Heart left ventricle (tissue), 16 donors: Measurements from ENCODE around the gene GPR78. TPM values are rescaled to one million over a fixed set of nuclear protein-coding genes. Genes with fewer than 3 reads are reported as not detected.

Experiments
- ATAC-seq, 4 donors: fragments of 200-7000 bp; cut with Tn5 transposase; one replicate each; pipeline ENCODE4 v1.9.1; 2020 to 2022; ENCODE audit warnings: moderate library complexity in 4 of 4, mild to moderate bottlenecking in 3 of 4, moderate number of reproducible peaks in 1 of 4
- DNase-seq, 5 donors: peaks; one replicate each; pipeline ENCODE4 v3.0.0-alpha.2; 2020
- H3K27ac ChIP-seq, 12 donors: fragments of 200-600 bp; sonication (generic) in 4 of 12; one replicate each; pipeline versions ENCODE4 v1.5.0 to v1.8.0; 2016 to 2022; ENCODE audit warnings: mild to moderate bottlenecking in 2 of 12
- H3K27me3 ChIP-seq, 9 donors: fragments of 200-600 bp; sonication (generic) in 2 of 9; one replicate each; pipeline versions ENCODE4 v1.5.1 to v1.8.0; 2016 to 2022; ENCODE audit warnings: mild to moderate bottlenecking in 3 of 9
- H3K36me3 ChIP-seq, 9 donors: fragments of 200-600 bp; sonication (generic) in 2 of 9; one replicate each; pipeline versions ENCODE4 v1.5.0 to v1.8.0; 2018 to 2022; ENCODE audit warnings: mild to moderate bottlenecking in 2 of 9
- H3K4me1 ChIP-seq, 12 donors: fragments of 200-600 bp; sonication (generic) in 4 of 12; one replicate each; pipeline versions ENCODE4 v1.5.0 to v1.8.0; 2016 to 2022; ENCODE audit warnings: mild to moderate bottlenecking in 3 of 12
- H3K4me3 ChIP-seq, 12 donors: fragments of 200-600 bp; sonication (generic) in 4 of 12; one replicate each; pipeline versions ENCODE4 v1.5.0 to v1.8.0; 2017 to 2022; ENCODE audit warnings: mild to moderate bottlenecking in 9 of 12, moderate library complexity in 4 of 12
- H3K9me3 ChIP-seq, 12 donors: fragments of 200-600 bp; sonication (generic) in 4 of 12; one replicate each; pipeline versions ENCODE4 v1.5.0 to v1.8.0; 2016 to 2022; ENCODE audit warnings: mild to moderate bottlenecking in 1 of 12
- POLR2A ChIP-seq, 2 donors: fragments of 450-650 bp; IDR thresholded peaks; one replicate each; pipeline ENCODE4 v1.6.1; 2017; ENCODE audit warnings: antibody characterized with exemption in 2 of 2, mild to moderate bottlenecking in 2 of 2, moderate library complexity in 2 of 2
- WGBS, 4 donors: extraction: QIAGEN DNeasy Blood & Tissue Kit in 2 of 4; methylation state at CpG; one replicate each; pipeline versions ENCODE4 v1.1.5 to v1.1.7; 2013 to 2018; 5-methylcytosine and 5-hydroxymethylcytosine counted together
- intact Hi-C, 10 donors: fragments of 100-400 bp; cut with DNase I; formaldehyde crosslinking; loops; one replicate each; pipeline versions ENCODE4 v1.11.1 to v1.14.2; 2022
- polyA plus RNA-seq, 2 donors: library from polyadenylated mRNA; stranded (reverse); fragments of 200-250 nt; gene quantifications; one replicate each; pipeline ENCODE4 v1.2.3, GENCODE V29; 2013
- total RNA-seq, 9 donors: library from RNA; depleted of rRNA in 2 of 9; stranded (reverse); fragments of >200 nt in 2 of 9; fragmentation: NEBNext Ultra II Directional in 3 of 9; extraction: Animal tissue kit (Norgen Biotek cat#: 25700) in 3 of 9; gene quantifications; one replicate each; pipeline versions ENCODE4 v1.1.0 to v1.2.4, GENCODE V29; 2016 to 2023
- TF ChIP-seq, protein P1 (sequence below), 12 donors: fragments of 200-600 bp; sonication (generic) in 4 of 12; IDR thresholded peaks; one replicate each; pipeline versions ENCODE4 v1.5.0 to v1.8.0; 2018 to 2022; ENCODE audit warnings: antibody characterized with exemption in 12 of 12, mild to moderate bottlenecking in 5 of 12
- donor health status: ischemic (EF 13 %, LVEDD 7.1; RV severe dilation, severe dysfunction).
- donor health status: healthy with polysubstance abuse.
- donor health status: DM: no; HTN: yes; CAD: no.
- donor health status: DM: no; HTN: no; CAD: no.
- donor health status: ischemic (EF 25% LVEDD 6.9; RV normal size, moderate dysfunction).
- donor health status: ischemic (EF 25% LVEDD 5.7; RV mildly dilated, moderate dysfunction).
- donor health status: healthy.
- donor health status: DM: yes; HTN: yes; CAD: no.
- donor health status: ischemic (EF 35%, LVEDD 5.7; RV mildly dilated, moderate dysfunction).
- donor health status: nonischemic (EF 11% LVEDD 7.7; RV severe dilation, severe dysfunction).
- donor health status: DM: yes; HTN: yes; CAD: no.
- donor health status: PGD.
- donor health status: ischemic (EF 29% LVEDD 5.4; RV normal size, mild dysfunction).
- donor health status: nonischemic (EF 23%, LVEDD 6.1; RV moderate dilation, normal function).

GPR78 gene
- total and polyA plus RNA-seq, 11 donors = 0.11 TPM; not detected in 10

DNA sequence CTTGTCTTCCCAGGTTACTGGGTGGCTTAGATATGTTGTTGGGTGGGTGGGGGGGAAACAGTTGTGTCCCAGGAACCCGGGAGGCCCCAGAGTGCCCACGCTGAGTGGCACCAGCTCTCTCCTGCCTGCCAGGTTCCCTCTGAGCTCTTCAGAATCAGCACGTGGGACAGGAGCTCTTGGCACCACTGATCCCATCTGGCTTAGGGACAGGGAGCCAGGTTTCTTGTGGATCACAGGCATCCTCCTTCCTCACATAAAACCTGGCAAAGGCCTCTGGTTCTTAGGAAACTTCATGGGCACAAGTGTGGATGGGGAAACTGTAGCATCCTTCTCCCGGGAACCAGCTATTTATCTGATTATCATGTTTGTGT, 3.4 kb downstream of the GPR78 start:
- Histone ChIP-seq H3K4me3 (no peak overlapping the region), H3K27me3 (peaks cover 20 to 89% (median 46%) of the 10 kb centered on the region in 9 donors), H3K9me3 (no peaks in the 10 kb centered on the region), H3K27ac (no peak overlapping the region), H3K36me3 (no peaks in the 10 kb centered on the region), H3K4me1 (peaks cover 0 to 7% (median 0%) of the 10 kb centered on the region in 12 donors)
- ATAC-seq = no peak
- TF ChIP-seq, protein P1, sequence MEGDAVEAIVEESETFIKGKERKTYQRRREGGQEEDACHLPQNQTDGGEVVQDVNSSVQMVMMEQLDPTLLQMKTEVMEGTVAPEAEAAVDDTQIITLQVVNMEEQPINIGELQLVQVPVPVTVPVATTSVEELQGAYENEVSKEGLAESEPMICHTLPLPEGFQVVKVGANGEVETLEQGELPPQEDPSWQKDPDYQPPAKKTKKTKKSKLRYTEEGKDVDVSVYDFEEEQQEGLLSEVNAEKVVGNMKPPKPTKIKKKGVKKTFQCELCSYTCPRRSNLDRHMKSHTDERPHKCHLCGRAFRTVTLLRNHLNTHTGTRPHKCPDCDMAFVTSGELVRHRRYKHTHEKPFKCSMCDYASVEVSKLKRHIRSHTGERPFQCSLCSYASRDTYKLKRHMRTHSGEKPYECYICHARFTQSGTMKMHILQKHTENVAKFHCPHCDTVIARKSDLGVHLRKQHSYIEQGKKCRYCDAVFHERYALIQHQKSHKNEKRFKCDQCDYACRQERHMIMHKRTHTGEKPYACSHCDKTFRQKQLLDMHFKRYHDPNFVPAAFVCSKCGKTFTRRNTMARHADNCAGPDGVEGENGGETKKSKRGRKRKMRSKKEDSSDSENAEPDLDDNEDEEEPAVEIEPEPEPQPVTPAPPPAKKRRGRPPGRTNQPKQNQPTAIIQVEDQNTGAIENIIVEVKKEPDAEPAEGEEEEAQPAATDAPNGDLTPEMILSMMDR (IDR thresholded peaks at IDR 0.05) = no peak
- no peak for TF ChIP-seq POLR2A (IDR thresholded peaks at IDR 0.05)
- WGBS, 4 donors = 51 to 72% (median 59%) methylated on average over 4 of the region's 4 CpGs
- intact Hi-C loops = no loop called here
- DNase-seq = peak in 2 of 5 donors; percentile 15 to 22

GRCh38 chr4:8585186-8585585, 5.0 kb downstream of the GPR78 start:
- 34 to 47% (median 42%) methylated on average over 5 to 6 of the region's 6 CpGs for WGBS, 4 donors
- DNase-seq (peak in 1 of 5 donors; percentile 46), ATAC-seq (no peak)
- intact Hi-C loops = no loop called here
- Histone ChIP-seq H3K4me1 (peaks cover 0 to 6% (median 0%) of the 10 kb centered on the region in 12 donors), H3K27ac (no peak overlapping the region), H3K4me3 (no peak overlapping the region), H3K36me3 (no peaks in the 10 kb centered on the region), H3K9me3 (no peaks in the 10 kb centered on the region), H3K27me3 (peaks cover 17 to 86% (median 38%) of the 10 kb centered on the region in 9 donors)
- TF ChIP-seq, protein P1 (IDR thresholded peaks at IDR 0.05) = no peak
- TF ChIP-seq POLR2A (IDR thresholded peaks at IDR 0.05) = no peak

DNA sequence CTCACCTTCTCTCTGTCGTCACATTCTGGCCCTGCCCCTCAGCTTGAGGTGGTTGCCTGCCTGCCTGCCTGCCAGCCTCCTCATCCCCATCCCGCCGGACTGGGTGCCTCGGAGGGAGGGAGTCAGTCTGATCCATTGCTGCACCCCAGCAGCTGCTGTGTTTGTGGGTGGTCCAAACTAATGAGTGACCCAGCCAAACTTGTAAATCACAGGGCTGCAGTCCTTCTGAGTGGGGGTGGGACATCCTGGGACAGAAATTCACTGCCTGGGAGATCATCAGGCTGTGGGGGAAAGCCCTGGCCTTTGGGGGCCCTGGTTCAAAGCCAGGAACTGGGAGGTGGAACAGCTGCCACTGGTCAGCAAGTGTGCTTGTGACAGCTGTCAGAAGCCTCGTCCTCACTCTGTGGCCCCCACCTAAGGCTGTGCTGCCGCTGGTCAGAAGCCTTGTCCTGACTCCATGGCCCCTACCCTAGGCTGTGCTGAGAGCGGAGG, 5.6 kb downstream of the GPR78 start:
- peaks cover 11 to 82% (median 32%) of the 10 kb centered on the region in 9 donors for H3K27me3 ChIP-seq
- no peak overlapping the region for H3K27ac ChIP-seq
- no peaks in the 10 kb centered on the region for H3K36me3 ChIP-seq
- intact Hi-C loops = no loop called here
- WGBS, 4 donors = 46 to 56% (median 53%) methylated on average over 5 to 7 of the region's 7 CpGs
- no peak overlapping the region for H3K4me3 ChIP-seq
- no peaks in the 10 kb centered on the region for H3K9me3 ChIP-seq
- TF ChIP-seq, protein P1 (IDR thresholded peaks at IDR 0.05) = no peak
- TF ChIP-seq POLR2A (IDR thresholded peaks at IDR 0.05) = no peak
- peaks cover 0 to under 1% (median 0%) of the 10 kb centered on the region in 12 donors for H3K4me1 ChIP-seq
- ATAC-seq = no peak
- DNase-seq = peak in 2 of 5 donors; percentile 10 to 51

DNA sequence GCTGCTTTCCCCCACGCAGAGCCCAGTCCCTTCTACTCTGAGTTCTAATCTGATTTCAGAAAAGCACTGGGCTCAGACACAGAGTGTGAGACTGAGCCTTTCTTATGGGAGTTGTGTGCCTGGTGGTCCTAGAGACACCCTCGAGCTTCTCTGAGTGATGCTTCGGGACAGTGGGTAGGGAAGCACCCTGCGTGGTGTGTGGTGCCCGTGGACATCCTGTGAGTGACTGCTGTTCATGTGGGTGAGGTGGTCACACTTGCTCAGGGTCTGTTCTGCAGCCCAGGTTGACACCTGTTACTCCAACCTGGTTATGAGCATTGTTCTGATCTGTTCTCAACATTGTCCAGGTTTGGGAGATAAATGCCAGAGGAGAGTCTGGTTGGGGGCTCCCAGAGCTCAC, 6.1 kb downstream of the GPR78 start:
- DNase-seq (peak in 1 of 5 donors; percentile 2), ATAC-seq (no peak)
- TF ChIP-seq, protein P1 (IDR thresholded peaks at IDR 0.05) = no peak
- TF ChIP-seq POLR2A (IDR thresholded peaks at IDR 0.05) = no peak
- no peaks in the 10 kb centered on the region for H3K4me1 ChIP-seq
- H3K27ac ChIP-seq = no peak overlapping the region
- intact Hi-C loops = no loop called here
- no peaks in the 10 kb centered on the region for H3K9me3 ChIP-seq
- no peak overlapping the region for H3K4me3 ChIP-seq
- no peaks in the 10 kb centered on the region for H3K36me3 ChIP-seq
- WGBS, 4 donors = 36 to 64% (median 57%) methylated on average over 5 of the region's 5 CpGs
- H3K27me3 ChIP-seq = peaks cover 6 to 82% (median 27%) of the 10 kb centered on the region in 9 donors
